A549 (cell line): ENCODE data around the gene IQGAP2. TPM values are rescaled to one million over a fixed set of nuclear protein-coding genes. Genes with fewer than 3 reads are reported as not detected.

ENCODE experiments used
- ATAC-seq, 2 experiments: fragments of 200-7000 bp in 1 of 2; fragments of >200 bp in 1 of 2; cut with Nextera tagmentation in 1 of 2; cut with Tn5 transposase in 1 of 2; 3 replicates each; pipeline versions ENCODE4 v1.8.0 to v1.9.1; 2018 to 2020; ENCODE audit warnings: mild to moderate bottlenecking in 1 of 2, moderate library complexity in 1 of 2
- CTCF ChIA-PET: fragments of 300-600 bp; sonication (Branson Sonifier 250); formaldehyde crosslinking; extraction: SDS; loops from one replicate; lab custom pipeline; 2021; ENCODE audit warnings: antibody characterized with exemption, inconsistent platforms; lab: Yijun Ruan, JAX
- POLR2A ChIA-PET: fragments of 350-600 bp; formaldehyde crosslinking; extraction: SDS; loops from one replicate; lab custom pipeline; 2021; ENCODE audit warnings: antibody characterized with exemption, inconsistent platforms; lab: Yijun Ruan, JAX
- DNase-seq, 2 experiments: peaks; one replicate each; pipeline versions ENCODE4 v3.0.0 to v3.0.0-alpha.2; 2011 to 2016; ENCODE audit warnings: low read depth in 1 of 2, low spot score in 1 of 2
- FAIRE-seq: peaks from 2 replicates; lab custom pipeline; 2011; peaks lifted over from hg19 to GRCh38; lab: Jason Lieb, UNC
- H3K27ac ChIP-seq, 2 experiments: fragments of >200 bp; sonication (Bioruptor Twin); formaldehyde crosslinking; 3 replicates each; pipeline ENCODE4 v1.5.1; 2016 to 2017
- H3K4me1 ChIP-seq: fragments of >200 bp; sonication (Bioruptor Twin); formaldehyde crosslinking; 3 replicates; pipeline ENCODE4 v1.6.1; 2016
- H3K4me2 ChIP-seq: fragments of >200 bp; sonication (Bioruptor Twin); formaldehyde crosslinking; 3 replicates; pipeline ENCODE4 v1.6.1; 2016
- H3K4me3 ChIP-seq: fragments of >200 bp; sonication (Bioruptor Twin); formaldehyde crosslinking; 3 replicates; pipeline ENCODE4 v1.5.1; 2016
- H3K9me3 ChIP-seq: fragments of >200 bp; sonication (Bioruptor Twin); formaldehyde crosslinking; 3 replicates; pipeline ENCODE4 v1.6.1; 2016
- BCL3 ChIP-seq: fragments of >200 bp; sonication (Bioruptor Twin); formaldehyde crosslinking; IDR thresholded peaks from 3 replicates; pipeline ENCODE4 v1.6.1; 2016
- CHD2 ChIP-seq: fragments of 150-350 bp; IDR thresholded peaks from 2 replicates; pipeline ENCODE4 v1.6.1; 2014; ENCODE audit warnings: low read length; ENCODE audit not compliant: partially characterized antibody
- EP300 ChIP-seq, 2 experiments: fragments of >200 bp; sonication (Bioruptor Twin); formaldehyde crosslinking; IDR thresholded peaks; 2 replicates in 1 of 2; 3 replicates in 1 of 2; pipeline ENCODE4 v1.6.1; 2016 to 2017
- HEYL ChIP-seq: fragments of 250-450 bp; sonication (Bioruptor Pico); IDR thresholded peaks from 2 replicates; pipeline ENCODE4 v1.8.0; 2021; ENCODE audit warnings: mild to moderate bottlenecking, moderate library complexity
- JUNB ChIP-seq: fragments of >200 bp; sonication (Bioruptor Twin); formaldehyde crosslinking; IDR thresholded peaks from 2 replicates; pipeline ENCODE4 v1.6.1; 2016
- NR3C1 ChIP-seq: fragments of >200 bp; sonication (Bioruptor Twin); formaldehyde crosslinking; IDR thresholded peaks from 3 replicates; pipeline ENCODE4 v1.6.1; 2017
- POLR2A ChIP-seq: IDR thresholded peaks from 2 replicates; pipeline ENCODE4 v1.6.1; 2012; ENCODE audit warnings: mild to moderate bottlenecking, low read length
- POLR2AphosphoS2 ChIP-seq: conservative IDR thresholded peaks from 2 replicates; pipeline ENCODE4 v1.6.1; 2012; ENCODE audit warnings: low read length, improper control_type of control experiment, inconsistent platforms
- REST ChIP-seq: fragments of 200-600 bp; sonication (generic); IDR thresholded peaks from 2 replicates; pipeline ENCODE4 v1.6.1; 2016; ENCODE audit warnings: antibody characterized with exemption, mild to moderate bottlenecking, moderate library complexity
- RFX5 ChIP-seq: fragments of 450-650 bp; IDR thresholded peaks from 2 replicates; pipeline ENCODE4 v1.7.1; 2014; ENCODE audit warnings: antibody characterized with exemption, mild to moderate bottlenecking, moderate library complexity
- TP53 ChIP-seq: fragments of 250-450 bp; sonication (Bioruptor Pico); IDR thresholded peaks from 2 replicates; pipeline ENCODE4 v1.5.0; 2021; ENCODE audit warnings: mild to moderate bottlenecking, moderate library complexity
- ZC3H11A ChIP-seq: fragments of 450-650 bp; IDR thresholded peaks from 2 replicates; pipeline ENCODE4 v1.6.1; 2014; ENCODE audit warnings: antibody characterized with exemption, mild to moderate bottlenecking
- ZNF302 ChIP-seq: fragments of 250-450 bp; sonication (Bioruptor Pico); IDR thresholded peaks from 2 replicates; pipeline ENCODE4 v1.9.0; 2021; ENCODE audit warnings: inconsistent platforms, mild to moderate bottlenecking, moderate library complexity
- WGBS: methylation state at CpG from one replicate; pipeline ENCODE4 v1.1.6; 2017; ENCODE audit errors: missing lambda C conversion rate; 5-methylcytosine and 5-hydroxymethylcytosine counted together
- polyA plus RNA-seq, 4 experiments: library from polyadenylated mRNA; depleted of rRNA in 3 of 4; stranded (reverse); fragments of >200 nt; fragmentation: RNase III in 1 of 4; extraction: RNeasy Plus Mini Kit Qiagen cat#74134 plus additional on column Dnase treatment in 1 of 4; gene quantifications; 2 replicates in 3 of 4; 3 replicates in 1 of 4; pipeline ENCODE4 v1.2.3, GENCODE V29; 2011 to 2017
- small RNA-seq, 6 experiments: library from RNA; depleted of rRNA; stranded (forward); fragments of <200 nt; gene quantifications; one replicate each; pipeline ENCODE3, GENCODE V24; 2012
- TF ChIP-seq, protein P1 (sequence below): fragments of >200 bp; sonication (Bioruptor Twin); formaldehyde crosslinking; IDR thresholded peaks from 3 replicates; pipeline ENCODE4 v1.5.1; 2016

The IQGAP2 gene
- polyA plus RNA-seq, 2 of the 4 experiments (the other 2 are of a cell fraction), result 5.3 to 10.1 TPM

DNA sequence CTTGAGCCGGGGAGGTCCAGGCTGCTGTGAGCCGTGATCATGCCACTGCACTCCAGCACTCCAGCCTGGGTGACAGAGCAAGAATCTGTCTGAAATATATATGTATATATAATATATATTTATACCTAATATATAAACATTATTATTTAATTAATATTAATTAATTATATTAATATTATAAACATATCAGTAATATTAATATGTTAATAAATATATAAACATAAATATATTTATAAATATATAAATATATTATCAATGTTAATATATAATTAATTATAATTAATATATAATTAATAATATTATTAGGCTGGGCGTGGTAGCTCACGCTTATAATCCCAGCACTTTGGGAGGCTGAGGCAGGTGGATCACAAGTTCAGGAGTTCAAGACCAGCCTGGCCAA is 354.0 kb downstream of the IQGAP2 start:
- TF ChIP-seq NR3C1 (no peak), REST (no peak), RFX5 (no peak), BCL3 (no peak), EP300 (IDR thresholded peaks at IDR 0.05) (no peak), CHD2 (no peak), ZNF302 (CRISPR knock-in tag) (no peak), HEYL (CRISPR knock-in tag) (no peak), POLR2AphosphoS2 (no peak), TP53 (no peak), POLR2A (no peak), JUNB (no peak), ZC3H11A (no peak)
- TF ChIP-seq, protein P1, sequence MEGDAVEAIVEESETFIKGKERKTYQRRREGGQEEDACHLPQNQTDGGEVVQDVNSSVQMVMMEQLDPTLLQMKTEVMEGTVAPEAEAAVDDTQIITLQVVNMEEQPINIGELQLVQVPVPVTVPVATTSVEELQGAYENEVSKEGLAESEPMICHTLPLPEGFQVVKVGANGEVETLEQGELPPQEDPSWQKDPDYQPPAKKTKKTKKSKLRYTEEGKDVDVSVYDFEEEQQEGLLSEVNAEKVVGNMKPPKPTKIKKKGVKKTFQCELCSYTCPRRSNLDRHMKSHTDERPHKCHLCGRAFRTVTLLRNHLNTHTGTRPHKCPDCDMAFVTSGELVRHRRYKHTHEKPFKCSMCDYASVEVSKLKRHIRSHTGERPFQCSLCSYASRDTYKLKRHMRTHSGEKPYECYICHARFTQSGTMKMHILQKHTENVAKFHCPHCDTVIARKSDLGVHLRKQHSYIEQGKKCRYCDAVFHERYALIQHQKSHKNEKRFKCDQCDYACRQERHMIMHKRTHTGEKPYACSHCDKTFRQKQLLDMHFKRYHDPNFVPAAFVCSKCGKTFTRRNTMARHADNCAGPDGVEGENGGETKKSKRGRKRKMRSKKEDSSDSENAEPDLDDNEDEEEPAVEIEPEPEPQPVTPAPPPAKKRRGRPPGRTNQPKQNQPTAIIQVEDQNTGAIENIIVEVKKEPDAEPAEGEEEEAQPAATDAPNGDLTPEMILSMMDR, result no peak
- POLR2A ChIA-PET, result no interaction called here
- no peak overlapping the region for H3K27ac ChIP-seq
- FAIRE-seq, result no peak
- no peak for ATAC-seq
- no peak for DNase-seq
- WGBS, result 88% methylated on average over 4 of the region's 4 CpGs
- no peak overlapping the region for H3K4me2 ChIP-seq
- peaks cover 19% of the 10 kb centered on the region for H3K4me1 ChIP-seq
- CTCF ChIA-PET, result interaction anchor here (0.8 kb wide), 1 partner anchor 18 kb away, joined by 3 read pairs; no protein-coding TSS in a partner anchor
- H3K9me3 ChIP-seq, result no peaks in the 10 kb centered on the region
- no peak overlapping the region for H3K4me3 ChIP-seq

Small RNA genes lying within 50 kb of the gene (small RNA-seq; reads per million reads assigned to genes)
- 0 to 2.1 (median 0) reads per million in 6 experiments for gene RF02154
- gene RF02155, result 0 reads per million in 6 experiments

Other genes with a start within 250 kb of the IQGAP2 start
- 44.7 and 54.0 TPM in 2 replicates for gene F2RL2, start 220.1 kb downstream of the IQGAP2 start, polyA plus RNA-seq (2011; rRNA removed)
- gene F2RL2, start 220.1 kb downstream of the IQGAP2 start, polyA plus RNA-seq (2017; fragmentation: RNase III; extraction: RNeasy Plus Mini Kit Qiagen cat#74134 plus additional on column Dnase treatment), result 5.6 to 6.3 TPM (median 6.2 TPM) in 3 replicates